K562 (cell line): ENCODE measurements around the gene COX6B2.

Experiments used
- BRF1 ChIP-seq: IDR thresholded peaks from 3 replicates; pipeline ENCODE4 v1.6.1; 2011; ENCODE audit warnings: borderline replicate concordance, mild to moderate bottlenecking; ENCODE audit not compliant: insufficient read length; ENCODE audit errors: extremely low read depth
- EZH2 ChIP-seq: IDR thresholded peaks from 2 replicates; pipeline ENCODE4 v1.6.1; 2012; ENCODE audit warnings: low read depth, mild to moderate bottlenecking, inconsistent platforms, low read length, borderline replicate concordance
- NR1H2 ChIP-seq: sonication (generic); formaldehyde crosslinking; IDR thresholded peaks from 2 replicates; pipeline ENCODE4 v1.4.0; 2020; ENCODE audit warnings: mild to moderate bottlenecking, missing genetic modification reagents
- TF ChIP-seq, protein P1 (sequence below), 3 experiments: IDR thresholded peaks in 2 of 3; conservative IDR thresholded peaks in 1 of 3; 2 replicates each; pipeline ENCODE4 v1.5.1; 2011 to 2012; ENCODE audit warnings: low read length in 3 of 3, mild to moderate bottlenecking in 3 of 3, control low read depth in 2 of 3, improper control_type of control experiment in 1 of 3, inconsistent platforms in 1 of 3, low read depth in 1 of 3, mixed read lengths in 1 of 3, moderate library complexity in 1 of 3; ENCODE audit not compliant: insufficient read depth in 2 of 3
- TF ChIP-seq, protein P2 (sequence below): sonication (generic); formaldehyde crosslinking; IDR thresholded peaks from 2 replicates; pipeline ENCODE4 v1.9.0; 2022; ENCODE audit warnings: mild to moderate bottlenecking, missing genetic modification reagents

DNA sequence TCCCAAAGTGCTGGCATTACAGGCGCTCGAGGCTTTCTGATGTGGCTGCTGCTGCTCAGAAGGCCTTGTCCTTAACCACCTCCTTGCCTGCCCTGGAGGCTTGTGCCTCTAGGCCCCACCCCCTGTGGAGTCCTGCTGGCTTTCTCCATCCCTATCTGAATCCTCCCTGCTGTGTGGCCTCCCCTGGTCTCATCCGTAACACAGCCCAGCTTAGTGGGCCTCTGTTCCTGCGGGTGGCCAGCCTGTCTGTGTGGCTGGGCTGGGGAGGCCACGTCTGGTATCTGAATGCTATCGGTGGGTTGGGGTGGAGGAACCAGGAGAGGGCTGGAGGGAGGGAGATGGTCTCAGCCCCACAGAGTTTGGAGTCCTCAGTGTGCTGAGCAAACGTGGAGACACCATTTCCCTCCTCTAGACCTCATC, 36.0 kb upstream of the COX6B2 start:
- TF ChIP-seq EZH2, result no peak
- TF ChIP-seq NR1H2 (CRISPR knock-in tag), result no peak
- TF ChIP-seq, protein P1, sequence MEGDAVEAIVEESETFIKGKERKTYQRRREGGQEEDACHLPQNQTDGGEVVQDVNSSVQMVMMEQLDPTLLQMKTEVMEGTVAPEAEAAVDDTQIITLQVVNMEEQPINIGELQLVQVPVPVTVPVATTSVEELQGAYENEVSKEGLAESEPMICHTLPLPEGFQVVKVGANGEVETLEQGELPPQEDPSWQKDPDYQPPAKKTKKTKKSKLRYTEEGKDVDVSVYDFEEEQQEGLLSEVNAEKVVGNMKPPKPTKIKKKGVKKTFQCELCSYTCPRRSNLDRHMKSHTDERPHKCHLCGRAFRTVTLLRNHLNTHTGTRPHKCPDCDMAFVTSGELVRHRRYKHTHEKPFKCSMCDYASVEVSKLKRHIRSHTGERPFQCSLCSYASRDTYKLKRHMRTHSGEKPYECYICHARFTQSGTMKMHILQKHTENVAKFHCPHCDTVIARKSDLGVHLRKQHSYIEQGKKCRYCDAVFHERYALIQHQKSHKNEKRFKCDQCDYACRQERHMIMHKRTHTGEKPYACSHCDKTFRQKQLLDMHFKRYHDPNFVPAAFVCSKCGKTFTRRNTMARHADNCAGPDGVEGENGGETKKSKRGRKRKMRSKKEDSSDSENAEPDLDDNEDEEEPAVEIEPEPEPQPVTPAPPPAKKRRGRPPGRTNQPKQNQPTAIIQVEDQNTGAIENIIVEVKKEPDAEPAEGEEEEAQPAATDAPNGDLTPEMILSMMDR (IDR thresholded peaks at IDR 0.05 in 2 of 3, conservative IDR thresholded peaks at IDR 0.05 in 1 of 3; ENCODE audit: insufficient read depth in 2 of 3, low read depth in 1 of 3, low read length in 3 of 3), result no peak
- TF ChIP-seq BRF1, result no peak
- TF ChIP-seq, protein P2, sequence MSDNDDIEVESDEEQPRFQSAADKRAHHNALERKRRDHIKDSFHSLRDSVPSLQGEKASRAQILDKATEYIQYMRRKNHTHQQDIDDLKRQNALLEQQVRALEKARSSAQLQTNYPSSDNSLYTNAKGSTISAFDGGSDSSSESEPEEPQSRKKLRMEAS, result no peak
